Upper lobe of left lung (tissue), 4 donors: ENCODE measurements around the gene HOXD10.

Source experiments
- POLR2A ChIP-seq, 4 donors: fragments of 450-650 bp; IDR thresholded peaks; one replicate each; pipeline ENCODE4 v1.5.1; 2016 to 2017; ENCODE audit warnings: antibody characterized with exemption in 4 of 4, mild to moderate bottlenecking in 2 of 4
- TF ChIP-seq, protein P1 (sequence below), 6 experiments: fragments of 450-650 bp in 4 of 6; fragments of 200-600 bp in 2 of 6; sonication (generic) in 2 of 6; IDR thresholded peaks; one replicate each; pipeline ENCODE4 v1.5.1; 2016 to 2019; ENCODE audit warnings: antibody characterized with exemption in 6 of 6

DNA sequence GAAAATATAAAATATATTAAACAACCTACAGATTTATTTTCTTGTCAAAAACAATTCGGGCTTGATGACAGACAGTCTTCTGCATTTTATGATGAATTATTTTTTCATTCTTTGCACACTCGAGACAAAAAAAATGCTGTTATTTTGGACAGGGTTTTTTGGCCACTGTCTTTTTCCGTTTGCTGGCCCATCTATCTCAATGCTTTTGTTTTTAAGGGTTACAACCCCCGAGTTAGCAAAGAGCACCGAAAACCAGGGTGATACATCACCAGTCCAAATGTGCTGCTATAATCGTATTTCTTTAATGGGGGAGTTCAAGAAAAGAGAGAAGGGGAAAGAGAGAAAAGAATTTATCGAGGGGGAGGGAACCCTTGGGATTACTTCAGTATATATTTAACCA is 40.5 kb upstream of the HOXD10 start:
- TF ChIP-seq, protein P1, sequence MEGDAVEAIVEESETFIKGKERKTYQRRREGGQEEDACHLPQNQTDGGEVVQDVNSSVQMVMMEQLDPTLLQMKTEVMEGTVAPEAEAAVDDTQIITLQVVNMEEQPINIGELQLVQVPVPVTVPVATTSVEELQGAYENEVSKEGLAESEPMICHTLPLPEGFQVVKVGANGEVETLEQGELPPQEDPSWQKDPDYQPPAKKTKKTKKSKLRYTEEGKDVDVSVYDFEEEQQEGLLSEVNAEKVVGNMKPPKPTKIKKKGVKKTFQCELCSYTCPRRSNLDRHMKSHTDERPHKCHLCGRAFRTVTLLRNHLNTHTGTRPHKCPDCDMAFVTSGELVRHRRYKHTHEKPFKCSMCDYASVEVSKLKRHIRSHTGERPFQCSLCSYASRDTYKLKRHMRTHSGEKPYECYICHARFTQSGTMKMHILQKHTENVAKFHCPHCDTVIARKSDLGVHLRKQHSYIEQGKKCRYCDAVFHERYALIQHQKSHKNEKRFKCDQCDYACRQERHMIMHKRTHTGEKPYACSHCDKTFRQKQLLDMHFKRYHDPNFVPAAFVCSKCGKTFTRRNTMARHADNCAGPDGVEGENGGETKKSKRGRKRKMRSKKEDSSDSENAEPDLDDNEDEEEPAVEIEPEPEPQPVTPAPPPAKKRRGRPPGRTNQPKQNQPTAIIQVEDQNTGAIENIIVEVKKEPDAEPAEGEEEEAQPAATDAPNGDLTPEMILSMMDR (IDR thresholded peaks at IDR 0.05): no peak
- TF ChIP-seq POLR2A (IDR thresholded peaks at IDR 0.05): no peak
